GM21576 (cell line): ENCODE measurements around the gene NAB1.
"Not testable (repeated sequence)": the region's sequence is repeated elsewhere in the genome, so short reads cannot be mapped to it uniquely, and the experiment has no call there.

Experiments used
- ATAC-seq: cut with Tn5 transposase; IDR thresholded peaks from one replicate; pipeline ENCODE4 v1.9.1; 2021; ENCODE audit warnings: mild to moderate bottlenecking, moderate library complexity; ENCODE audit not compliant: unreplicated experiment

The NAB1 gene

GRCh38 chr2:190649035-190649797 is at the start of gene NAB1:
TSS of gene NAB1 (plus strand) at chr2:190649083. CDS start at chr2:190659177, 10,094 bp downstream.
- ATAC-seq = peak; percentile 41

- no peak for ATAC-seq
Measured at GRCh38 chr2:190599546-190600220, 49.2 kb upstream of the NAB1 start.

- ATAC-seq = no peak
Measured at GRCh38 chr2:190600293-190601103, 48.4 kb upstream of the NAB1 start.

- no peak for ATAC-seq
Measured at GRCh38 chr2:190603374-190603773, 45.5 kb upstream of the NAB1 start.

GRCh38 chr2:190607014-190607597 is 41.8 kb upstream of the NAB1 start:
- no peak for ATAC-seq

GRCh38 chr2:190607657-190608357 is 41.1 kb upstream of the NAB1 start:
- ATAC-seq = no peak

GRCh38 chr2:190608863-190609262 is 40.0 kb upstream of the NAB1 start:
- ATAC-seq = not testable (repeated sequence)

GRCh38 chr2:190609397-190609796 is 39.5 kb upstream of the NAB1 start:
- ATAC-seq = not testable (repeated sequence)

GRCh38 chr2:190610528-190610927 is 38.4 kb upstream of the NAB1 start:
- not testable (repeated sequence) for ATAC-seq

- no peak for ATAC-seq
Measured at GRCh38 chr2:190615555-190616200, 33.2 kb upstream of the NAB1 start.

GRCh38 chr2:190618030-190618429 is 30.9 kb upstream of the NAB1 start:
- no peak for ATAC-seq

GRCh38 chr2:190625691-190626090 is 23.2 kb upstream of the NAB1 start:
- ATAC-seq = no peak

GRCh38 chr2:190626641-190627210 is 22.2 kb upstream of the NAB1 start:
- no peak for ATAC-seq

GRCh38 chr2:190627448-190628412 is 21.2 kb upstream of the NAB1 start:
- ATAC-seq = peak; percentile 80

GRCh38 chr2:190628591-190629319 is 20.1 kb upstream of the NAB1 start:
- no peak for ATAC-seq

GRCh38 chr2:190634381-190634780 is 14.5 kb upstream of the NAB1 start:
- no peak for ATAC-seq

GRCh38 chr2:190635781-190636180 is 13.1 kb upstream of the NAB1 start:
- no peak for ATAC-seq

- ATAC-seq = no peak
Measured at GRCh38 chr2:190636361-190636760, 12.5 kb upstream of the NAB1 start.
